Motor neuron (in vitro differentiated cells): Measurements from ENCODE around the gene GLDN. TPM values are rescaled to one million over a fixed set of nuclear protein-coding genes. Genes with fewer than 3 reads are reported as not detected.

ENCODE experiments used
- ATAC-seq, 8 experiments: fragments of 200-7000 bp; cut with Tn5 transposase; replicated peaks in 6 of 8; 2 replicates each; pipeline ENCODE4 v1.8.0; 2021; ENCODE audit warnings: mild to moderate bottlenecking in 8 of 8, moderate library complexity in 8 of 8
- H3K27ac ChIP-seq, 2 donors: fragments of 250-450 bp; sonication (Bioruptor Pico); 2 replicates each; pipeline ENCODE4 v1.9.0; 2021; ENCODE audit warnings: antibody characterized with exemption in 2 of 2, mild to moderate bottlenecking in 2 of 2, moderate library complexity in 1 of 2
- H3K4me1 ChIP-seq, 2 donors: fragments of 250-450 bp; sonication (Bioruptor Pico); replicated peaks in 1 of 2; 2 replicates each; pipeline ENCODE4 v1.6.1; 2021; ENCODE audit warnings: antibody characterized with exemption in 2 of 2, mild to moderate bottlenecking in 2 of 2, moderate library complexity in 1 of 2
- H3K4me3 ChIP-seq, 5 donors: fragments of 250-450 bp; sonication (Bioruptor Pico); 2 replicates each; pipeline ENCODE4 v1.9.0; 2021; ENCODE audit warnings: antibody characterized with exemption in 5 of 5, mild to moderate bottlenecking in 5 of 5, moderate library complexity in 4 of 5
- WGBS, 10 experiments: fragments of 450-650 bp; shearing (Covaris generic); methylation state at CpG; one replicate each; pipeline ENCODE4 v1.0.0; 2022; 5-methylcytosine and 5-hydroxymethylcytosine counted together
- in situ Hi-C, 9 experiments: fragments of 400-800 bp; cut with MboI; loops; one replicate each; pipeline ENCODE4 v1.15.0; 2021; ENCODE audit warnings: low sequenced_read_pairs in 9 of 9, low pct_unique_long_range_greater_than_20kb in 2 of 9; ENCODE audit not compliant: unreplicated experiment in 9 of 9
- total RNA-seq, 8 experiments: library from RNA; unstranded; fragments of 300-600 nt; gene quantifications; 2 replicates each; pipeline versions ENCODE4 v1.2.3 to v1.2.4, GENCODE V29; 2022

GLDN gene
- total RNA-seq, 8 experiments from 2014 or later: 0.20 to 17.0 (median 5.9) TPM

- ATAC-seq: no peak
- Histone ChIP-seq H3K4me1 (peaks cover 0 to 9% of the 10 kb centered on the region in 2 donors), H3K27ac (no peak overlapping the region), H3K4me3 (no peak overlapping the region)
- 60 to 100% (median 92%) methylated on average over 1 to 6 of the region's 10 CpGs; no CpG with 5 or more reads in 3 of the 10 experiments for WGBS, 10 experiments
- in situ Hi-C loops: no loop called here
These were observed 27.7 kb upstream of the GLDN start for GRCh38 chr15:51313644-51314280.

- no peak for ATAC-seq
- Histone ChIP-seq H3K4me1 (peaks cover 0 to 9% of the 10 kb centered on the region in 2 donors), H3K27ac (no peak overlapping the region), H3K4me3 (no peak overlapping the region)
- 36 to 100% (median 90%) methylated on average over 1 to 5 of the region's 10 CpGs for WGBS, 10 experiments
- in situ Hi-C loops: no loop called here
These were observed 26.8 kb upstream of the GLDN start for GRCh38 chr15:51314391-51315337.

DNA sequence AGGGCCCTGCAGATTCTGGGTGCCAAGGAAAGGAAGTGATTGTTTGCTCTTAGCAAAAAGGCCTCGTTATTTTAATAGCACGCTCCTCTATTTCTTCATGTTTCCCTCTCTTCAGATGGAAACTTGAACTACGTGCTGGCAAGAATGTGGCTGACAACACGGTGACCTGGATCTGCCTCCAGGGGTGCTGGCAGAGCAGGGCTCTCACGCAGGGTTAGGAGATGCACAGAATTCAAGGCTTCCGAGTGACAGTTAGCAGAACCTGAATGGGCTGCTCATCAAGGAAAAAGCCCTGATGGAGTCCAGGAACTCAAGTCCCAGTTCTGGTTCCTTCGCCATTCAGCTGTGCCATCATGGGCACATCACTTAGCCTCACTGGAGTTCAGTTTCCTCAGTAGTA lies 25.7 kb upstream of the GLDN start:
- in situ Hi-C loops: no loop called here
- H3K4me3 ChIP-seq: no peak overlapping the region
- no peak for ATAC-seq
- 38 to 93% (median 81%) methylated on average over 1 to 7 of the region's 7 CpGs; no CpG with 5 or more reads in 2 of the 10 experiments for WGBS, 10 experiments
- no peak overlapping the region for H3K27ac ChIP-seq
- peaks cover 0 to 9% of the 10 kb centered on the region in 2 donors for H3K4me1 ChIP-seq

DNA sequence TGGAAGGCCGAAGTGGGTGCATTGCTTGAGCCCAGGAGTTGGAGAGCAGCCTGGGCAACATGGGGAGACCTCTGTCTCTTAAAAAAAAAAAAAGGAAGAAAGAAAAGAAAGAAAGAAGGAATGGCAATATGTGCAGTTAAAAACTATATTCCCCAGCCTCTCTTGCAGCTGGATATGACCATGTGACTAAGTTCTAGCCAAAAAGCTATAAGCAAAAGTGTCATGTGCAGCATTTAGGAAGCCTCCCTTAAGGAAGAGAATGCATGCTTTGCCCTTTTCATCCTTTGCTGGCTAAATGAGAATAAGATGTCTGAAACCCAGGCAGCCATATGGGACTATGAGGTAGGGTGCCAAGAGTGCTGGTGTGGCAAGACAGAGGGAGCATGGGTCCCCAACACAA lies 24.8 kb upstream of the GLDN start:
- WGBS, 10 experiments: 0 to 100% (median 40%) methylated on average over 1 of the region's 1 CpG; no CpG with 5 or more reads in 5 of the 10 experiments
- Histone ChIP-seq H3K4me3 (no peak overlapping the region), H3K4me1 (peaks cover 0 to 9% of the 10 kb centered on the region in 2 donors), H3K27ac (no peak overlapping the region)
- in situ Hi-C loops: no loop called here
- ATAC-seq: no peak

DNA sequence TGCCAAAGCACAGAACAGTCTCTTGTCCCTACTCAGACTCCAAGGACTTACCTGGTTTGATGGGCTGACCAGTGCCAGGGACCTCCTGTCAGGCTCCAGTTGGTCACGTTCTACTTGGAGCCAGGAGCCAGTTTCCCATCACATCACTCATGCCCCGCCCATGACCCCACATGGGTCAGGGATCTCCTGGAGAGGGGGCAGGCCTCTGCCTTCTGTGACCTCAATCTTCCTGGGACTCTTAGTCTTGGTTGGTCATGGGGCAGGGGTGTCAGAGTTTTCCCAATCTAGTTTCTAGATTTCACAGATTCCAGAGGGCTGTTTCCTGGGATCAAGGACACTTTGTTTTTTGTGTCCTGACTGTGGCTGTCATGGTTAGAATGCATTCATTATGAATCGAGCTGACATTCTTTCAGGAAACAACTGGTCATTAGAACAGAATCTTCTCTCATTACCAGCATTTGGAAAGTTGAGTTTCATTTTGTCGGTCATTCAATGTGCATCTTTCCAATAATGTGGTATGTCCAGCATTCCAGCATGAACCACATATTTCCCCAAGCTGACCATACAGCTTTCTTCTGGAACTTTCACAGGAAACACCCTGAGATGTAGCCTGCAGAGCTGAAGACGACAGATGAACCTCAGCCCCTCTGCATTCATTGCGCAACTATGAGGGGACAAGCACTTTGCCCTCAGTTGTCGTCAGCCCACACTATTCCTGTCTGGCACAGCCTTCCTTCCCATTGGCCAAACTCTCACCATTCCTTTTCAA lies 22.9 kb upstream of the GLDN start:
- WGBS, 10 experiments: 36 to 100% (median 86%) methylated on average over 1 to 5 of the region's 7 CpGs; no CpG with 5 or more reads in 3 of the 10 experiments
- Histone ChIP-seq H3K4me3 (no peak overlapping the region), H3K27ac (no peak overlapping the region), H3K4me1 (no peaks in the 10 kb centered on the region)
- ATAC-seq: peak in 2 of 8 experiments; percentile 80 to 87
- in situ Hi-C loops: no loop called here

DNA sequence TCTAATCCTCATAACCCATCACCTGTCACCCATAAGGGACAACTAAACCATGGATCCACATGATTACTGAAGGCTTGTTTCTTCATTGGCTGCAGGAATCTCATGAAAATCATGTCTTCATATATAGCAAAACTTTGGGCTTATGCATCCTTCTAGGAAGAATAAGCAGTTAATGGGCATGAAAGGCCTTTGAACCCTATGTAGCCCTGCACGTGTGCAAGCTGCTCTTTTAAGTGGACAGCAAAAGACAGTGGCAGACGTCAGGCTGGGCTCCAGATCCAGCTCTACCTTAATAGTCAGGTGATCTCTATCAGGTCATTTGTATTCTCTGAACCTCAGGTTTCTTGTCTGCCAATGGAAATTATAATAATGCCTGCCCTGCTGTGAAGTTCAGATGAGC lies 21.9 kb upstream of the GLDN start:
- no peaks in the 10 kb centered on the region for H3K4me1 ChIP-seq
- WGBS, 10 experiments: 20 to 100% (median 69%) methylated on average over 1 to 2 of the region's 2 CpGs; no CpG with 5 or more reads in 5 of the 10 experiments
- no peak overlapping the region for H3K27ac ChIP-seq
- in situ Hi-C loops: no loop called here
- no peak for ATAC-seq
- H3K4me3 ChIP-seq: no peak overlapping the region

DNA sequence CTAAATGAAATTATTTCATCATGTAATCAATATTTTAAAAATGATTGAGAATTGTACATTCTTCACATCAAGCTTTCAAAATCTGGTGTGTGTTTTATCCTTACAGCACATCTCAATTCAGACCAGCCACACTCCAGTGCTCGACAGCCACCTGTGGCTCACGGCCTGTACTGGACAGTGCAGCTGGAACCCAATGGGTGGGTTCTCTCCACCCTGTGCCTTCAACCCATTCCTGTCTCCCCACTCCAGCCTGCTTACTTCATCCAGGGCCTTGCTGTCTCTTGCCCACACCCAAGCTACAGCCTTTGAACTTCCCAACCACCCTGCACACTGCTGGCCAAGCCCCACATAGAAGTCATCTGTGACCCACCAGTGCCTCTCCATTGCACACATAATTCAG lies 20.6 kb upstream of the GLDN start:
- Histone ChIP-seq H3K27ac (no peak overlapping the region), H3K4me3 (no peak overlapping the region), H3K4me1 (no peaks in the 10 kb centered on the region)
- no peak for ATAC-seq
- 67 to 84% (median 72%) methylated on average over 1 to 2 of the region's 2 CpGs; no CpG with 5 or more reads in 5 of the 10 experiments for WGBS, 10 experiments
- in situ Hi-C loops: no loop called here

DNA sequence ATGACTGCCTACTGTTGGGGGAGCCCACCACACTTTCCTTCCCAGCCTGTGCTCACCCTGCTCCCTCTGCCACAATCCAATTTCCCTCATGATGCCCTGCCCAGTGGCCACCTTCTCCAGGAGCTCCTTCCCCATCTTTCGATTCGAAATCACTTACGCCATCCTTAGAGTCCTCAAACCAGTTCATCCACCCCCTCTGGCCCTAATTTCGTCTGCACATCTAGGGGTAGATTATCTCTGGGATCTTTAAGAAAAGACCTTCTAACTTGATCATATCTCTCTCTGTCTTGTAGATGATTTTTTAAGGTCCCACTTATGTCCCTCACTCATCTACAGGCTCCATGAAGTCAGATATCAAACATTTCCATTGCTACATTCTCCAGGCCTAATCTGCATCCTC lies 20.1 kb upstream of the GLDN start:
- H3K27ac ChIP-seq: no peak overlapping the region
- in situ Hi-C loops: no loop called here
- H3K4me3 ChIP-seq: no peak overlapping the region
- ATAC-seq: no peak
- 0 to 100% (median 76%) methylated on average over 1 to 3 of the region's 4 CpGs; no CpG with 5 or more reads in 6 of the 10 experiments for WGBS, 10 experiments
- H3K4me1 ChIP-seq: no peaks in the 10 kb centered on the region

GRCh38 chr15:51322621-51323296 lies 18.7 kb upstream of the GLDN start:
- WGBS, 10 experiments: 20 to 100% (median 60%) methylated on average over 1 of the region's 1 CpG; no CpG with 5 or more reads in 5 of the 10 experiments
- Histone ChIP-seq H3K4me1 (no peaks in the 10 kb centered on the region), H3K4me3 (no peak overlapping the region), H3K27ac (no peak overlapping the region)
- in situ Hi-C loops: no loop called here
- ATAC-seq: no peak

DNA sequence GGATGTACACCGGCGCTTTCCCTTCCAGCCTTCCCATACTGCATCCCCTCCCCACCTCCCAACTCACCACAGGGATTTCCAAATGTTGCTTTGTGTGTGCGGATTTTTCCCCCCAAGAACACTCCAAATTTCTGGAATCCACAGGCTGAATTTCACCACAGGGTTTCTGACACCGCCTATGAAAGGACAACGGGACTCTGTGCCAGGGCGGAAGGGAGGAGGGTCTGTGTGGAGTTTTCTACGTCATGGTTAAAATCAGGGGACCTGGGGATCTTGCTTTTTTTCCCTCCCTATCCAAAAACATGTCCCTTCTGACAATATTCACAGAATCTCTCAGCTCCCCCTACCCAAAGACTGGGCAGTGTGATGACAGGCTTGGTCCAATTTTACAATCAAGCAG lies 17.7 kb upstream of the GLDN start:
- WGBS, 10 experiments: 0 to 98% (median 78%) methylated on average over 1 to 7 of the region's 7 CpGs; no CpG with 5 or more reads in 3 of the 10 experiments

GRCh38 chr15:51325167-51325566 lies 16.3 kb upstream of the GLDN start:
- in situ Hi-C loops: no loop called here
- Histone ChIP-seq H3K27ac (no peak overlapping the region), H3K4me1 (no peaks in the 10 kb centered on the region), H3K4me3 (no peak overlapping the region)
- ATAC-seq: no peak
- WGBS, 10 experiments: 75 to 100% (median 83%) methylated on average over 1 to 2 of the region's 3 CpGs; no CpG with 5 or more reads in 6 of the 10 experiments

More for the DNA sequence above, 17.7 kb upstream of the GLDN start:
- in situ Hi-C loops: no loop called here
- ATAC-seq: no peak
- Histone ChIP-seq H3K4me3 (no peak overlapping the region), H3K4me1 (no peaks in the 10 kb centered on the region), H3K27ac (no peak overlapping the region)

- 20 to 100% (median 94%) methylated on average over 1 to 2 of the region's 2 CpGs; no CpG with 5 or more reads in 3 of the 10 experiments for WGBS, 10 experiments
- in situ Hi-C loops: no loop called here
- no peaks in the 10 kb centered on the region for H3K4me1 ChIP-seq
- no peak for ATAC-seq
- no peak overlapping the region for H3K27ac ChIP-seq
- no peak overlapping the region for H3K4me3 ChIP-seq
These were observed 14.4 kb upstream of the GLDN start for GRCh38 chr15:51327081-51327480.
